K562 (cell line): ENCODE data around the gene TIMM22. TPM values are rescaled to one million over a fixed set of nuclear protein-coding genes. Genes with fewer than 3 reads are reported as not detected.

ENCODE experiments used
- ARID1B ChIP-seq: fragments of 450-650 bp; IDR thresholded peaks from 2 replicates; pipeline ENCODE4 v1.6.1; 2016; ENCODE audit warnings: antibody characterized with exemption, mild to moderate bottlenecking, inconsistent platforms
- ATF1 ChIP-seq, 2 experiments: fragments of 450-650 bp in 1 of 2; IDR thresholded peaks; 2 replicates each; pipeline ENCODE4 v1.6.1; 2016; ENCODE audit warnings: missing compliant biosample characterization in 1 of 2, missing genetic modification characterization in 1 of 2
- CGGBP1 ChIP-seq: fragments of 250-450 bp; sonication (Bioruptor Pico); IDR thresholded peaks from 2 replicates; pipeline ENCODE4 v1.9.0; 2021; ENCODE audit warnings: mild to moderate bottlenecking
- CTBP1 ChIP-seq: fragments of 450-650 bp; IDR thresholded peaks from 2 replicates; pipeline ENCODE4 v1.6.1; 2016; ENCODE audit warnings: borderline replicate concordance
- E2F6 ChIP-seq, 2 experiments: IDR thresholded peaks; 2 replicates each; pipeline ENCODE4 v1.6.1; 2011; ENCODE audit warnings: borderline replicate concordance in 1 of 2, control low read depth in 1 of 2, low read depth in 1 of 2, low read length in 1 of 2, mild to moderate bottlenecking in 1 of 2, mixed read lengths in 1 of 2, moderate library complexity in 1 of 2; ENCODE audit not compliant: insufficient read depth in 1 of 2, insufficient read length in 1 of 2, poor library complexity in 1 of 2, severe bottlenecking in 1 of 2; ENCODE audit errors: extremely low read depth in 1 of 2
- HDAC3 ChIP-seq: fragments of 450-650 bp; IDR thresholded peaks from 2 replicates; pipeline ENCODE4 v1.6.1; 2018; ENCODE audit warnings: borderline replicate concordance, mild to moderate bottlenecking, moderate library complexity; ENCODE audit not compliant: partially characterized antibody
- USF2 ChIP-seq: sonication (generic); formaldehyde crosslinking; IDR thresholded peaks from 2 replicates; pipeline ENCODE4 v1.5.0; 2020; ENCODE audit warnings: missing genetic modification reagents
- VEZF1 ChIP-seq: fragments of 200-800 bp; sonication (Bioruptor generic); IDR thresholded peaks from 2 replicates; pipeline ENCODE4 v1.6.1; 2017; ENCODE audit warnings: missing genetic modification characterization, missing compliant biosample characterization
- ZFP1 ChIP-seq: fragments of 450-650 bp; formaldehyde crosslinking; IDR thresholded peaks from 2 replicates; pipeline ENCODE4 v1.4.0; 2020; ENCODE audit warnings: mild to moderate bottlenecking, mixed read lengths
- polyA plus RNA-seq, 8 experiments: library from polyadenylated mRNA; depleted of rRNA in 4 of 8; stranded (reverse) in 5 of 8; unstranded in 3 of 8; fragments of >200 nt; fragmentation: Nextera tagmentation in 2 of 8; fragmentation: Illumina TruSeq in 1 of 8; extraction: Ambion mirVana in 2 of 8; extraction: Trizol in 1 of 8; gene quantifications; 2 replicates each; pipeline versions ENCODE4 v1.2.1 to v1.2.3, GENCODE V29; 2011 to 2014; ENCODE audit warnings: inconsistent platforms in 1 of 8, missing spikeins in 1 of 8
- total RNA-seq, 7 experiments: library from RNA; depleted of rRNA in 6 of 7; stranded (reverse); fragments of >200 nt in 6 of 7; fragmentation: Illumina TruSeq in 2 of 7; extraction: Trizol in 2 of 7; gene quantifications; 2 replicates each; pipeline versions ENCODE4 v1.2.1 to v1.2.3, GENCODE V29; 2011 to 2021; ENCODE audit warnings: low replicate concordance in 1 of 7

The TIMM22 gene
- total and polyA plus RNA-seq, 9 of the 15 experiments (the other 6 are each of a cell fraction or from before 2014, with no cell fraction given): 5.9 to 14.1 (median 10.3) TPM

GRCh38 chr17:1045456-1045855 lies 48.5 kb downstream of the TIMM22 start (continued):
- TF ChIP-seq E2F6 (IDR thresholded peaks at IDR 0.05; ENCODE audit: borderline replicate concordance in 1 of 2, extremely low read depth in 1 of 2, insufficient read depth in 1 of 2, insufficient read length in 1 of 2, low read depth in 1 of 2, low read length in 1 of 2, poor library complexity in 1 of 2, severe bottlenecking in 1 of 2) (no peak), CTBP1 (no peak), ARID1B (no peak), ATF1 (CRISPR knock-in tag; IDR thresholded peaks at IDR 0.05) (no peak), ATF1 (tag; IDR thresholded peaks at IDR 0.05) (no peak), VEZF1 (CRISPR knock-in tag) (no peak), HDAC3 (no peak), USF2 (CRISPR knock-in tag) (no peak), CGGBP1 (CRISPR knock-in tag) (no peak), ZFP1 (CRISPR knock-in tag) (no peak)
